Measurements from ENCODE around the gene DCAKD.

The DCAKD gene

DNA sequence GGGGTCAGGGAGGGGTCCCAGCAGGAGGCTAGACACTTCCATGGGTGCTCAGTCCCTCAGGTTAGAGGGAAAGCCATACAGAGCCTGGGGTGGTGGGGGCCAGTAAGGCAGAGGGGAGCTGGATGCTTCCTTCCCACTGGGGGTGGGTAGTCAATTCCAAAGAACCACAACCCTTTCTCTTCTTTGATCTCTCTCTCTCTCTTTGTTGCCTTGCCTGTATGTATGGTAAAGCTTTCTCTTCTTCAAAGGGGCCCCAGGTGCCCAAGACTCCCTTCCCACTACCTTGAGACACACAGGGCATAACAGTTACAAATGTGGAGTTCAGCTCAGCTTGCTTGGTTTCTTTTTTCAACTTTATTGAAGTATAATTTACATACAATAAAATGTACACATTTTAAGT is 52.8 kb downstream of the DCAKD start:
- no peak for DNase-seq

DNA sequence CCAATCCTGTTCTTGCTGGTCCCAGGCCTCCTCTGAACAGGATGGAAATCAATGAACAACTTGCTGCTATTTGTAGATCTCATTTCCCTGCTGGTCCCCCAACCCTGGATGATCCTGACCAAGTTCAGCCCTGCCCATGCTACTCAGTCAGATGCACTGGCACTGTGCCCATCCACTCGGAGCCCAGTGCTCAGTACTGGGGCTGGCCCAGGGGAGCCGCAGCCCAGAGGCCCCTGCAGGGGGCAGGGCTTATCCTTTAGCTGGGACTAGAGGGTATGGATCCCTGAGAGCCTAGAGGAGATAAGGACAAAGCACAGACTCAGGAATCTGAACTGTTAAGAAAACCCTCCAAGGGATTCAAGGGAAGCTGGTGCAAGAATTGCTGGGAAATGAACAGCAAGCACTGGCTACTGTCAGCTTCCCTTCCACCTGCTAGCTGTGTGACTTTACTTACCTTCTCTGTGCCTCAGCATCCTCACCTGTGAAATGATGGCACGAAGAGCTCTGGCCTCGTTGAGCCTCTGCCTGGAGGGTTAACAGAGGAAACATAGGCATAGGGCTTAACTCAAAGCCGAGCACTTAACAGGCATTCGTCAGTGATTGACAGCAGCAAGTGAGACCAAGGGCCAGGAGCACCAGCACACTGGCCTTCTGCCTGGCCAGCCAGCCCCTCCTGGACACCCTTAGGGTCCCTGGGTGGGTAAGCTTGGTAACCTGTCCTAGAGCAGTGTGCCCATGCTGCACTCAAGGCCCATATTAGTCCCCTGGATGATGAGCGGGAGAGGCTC is 53.5 kb downstream of the DCAKD start:
- no peak for DNase-seq

DNA sequence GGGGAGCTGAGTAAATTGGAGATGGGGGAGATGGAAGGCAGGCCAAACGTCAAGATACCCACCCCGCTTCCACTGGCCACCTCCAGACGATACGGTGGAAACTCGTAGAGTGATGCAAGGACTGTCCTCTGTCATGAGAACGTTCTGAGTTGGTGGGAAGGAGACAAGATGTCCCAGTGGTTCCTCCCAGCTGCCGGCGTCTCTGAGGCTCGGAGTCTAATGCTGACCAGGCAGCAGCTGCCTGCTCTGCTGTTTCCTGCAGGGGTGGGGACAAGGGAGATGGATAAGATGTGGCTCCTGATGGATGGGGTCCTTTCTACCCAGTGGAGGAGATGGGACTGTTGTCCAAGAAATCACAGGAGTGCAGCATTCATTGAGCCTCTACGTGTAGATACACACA is 55.1 kb downstream of the DCAKD start:
- DNase-seq = no peak

DNA sequence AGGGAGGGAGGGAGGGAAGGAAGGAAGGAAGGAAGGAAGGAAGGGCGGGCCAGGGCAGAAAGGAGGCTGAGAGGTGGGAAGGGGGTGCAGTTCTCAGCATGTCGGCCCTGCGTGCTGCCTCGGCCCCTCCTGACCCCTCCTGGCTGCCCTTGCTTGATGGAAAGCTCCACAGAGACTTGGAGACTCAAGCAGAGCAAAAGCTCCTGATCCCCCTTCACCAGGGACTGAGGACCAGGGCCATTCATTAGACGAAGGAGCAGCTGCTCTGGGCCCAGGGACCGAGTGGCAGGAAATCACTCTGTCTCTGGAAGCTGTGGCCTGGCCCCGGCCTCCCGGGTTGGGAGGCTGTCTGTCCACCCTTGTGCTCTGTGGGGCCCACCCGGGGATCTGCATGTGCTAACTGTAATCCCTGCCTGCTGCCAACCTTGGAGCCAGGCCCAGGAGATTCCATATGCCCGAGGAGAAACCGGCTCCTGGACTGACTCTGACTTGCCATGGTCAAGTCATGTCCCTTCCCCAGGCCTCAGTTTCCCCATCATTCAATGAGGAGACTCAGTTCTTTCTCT is 55.9 kb downstream of the DCAKD start:
- no peak for DNase-seq

DNA sequence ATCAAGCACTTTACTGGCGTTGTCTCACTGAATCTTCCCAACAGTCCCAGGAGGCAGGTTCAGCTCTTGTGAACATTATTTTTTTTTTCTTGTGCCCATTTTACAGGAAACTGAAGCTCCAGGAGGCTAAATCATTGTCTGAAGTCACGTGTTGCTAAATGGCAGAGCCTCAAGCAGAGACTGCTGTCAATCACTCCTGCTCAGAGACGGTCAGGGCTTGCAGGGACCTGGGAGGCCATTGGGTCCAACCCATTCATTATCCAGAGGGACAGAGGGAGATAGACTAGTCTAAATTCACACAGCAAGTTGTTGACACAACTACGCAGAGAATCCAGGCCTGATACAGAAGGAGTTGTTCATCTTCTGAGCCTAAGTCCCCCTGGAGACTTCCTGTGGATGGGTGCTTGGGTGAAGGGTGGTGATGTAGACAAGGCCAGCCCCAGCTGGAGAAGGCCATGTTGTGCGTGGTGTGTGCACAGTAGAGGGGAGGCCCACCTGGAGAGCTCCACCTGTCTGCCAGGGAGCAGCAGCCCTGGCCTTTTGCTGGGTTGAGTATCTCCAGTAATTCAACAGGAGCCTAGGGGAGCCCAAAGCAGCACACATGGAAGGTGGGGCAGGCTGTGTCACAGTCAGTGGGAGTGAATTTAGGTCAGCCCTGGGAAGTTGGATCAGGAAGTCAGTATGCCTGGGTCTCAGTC is 59.0 kb downstream of the DCAKD start:
- no peak for DNase-seq

DNA sequence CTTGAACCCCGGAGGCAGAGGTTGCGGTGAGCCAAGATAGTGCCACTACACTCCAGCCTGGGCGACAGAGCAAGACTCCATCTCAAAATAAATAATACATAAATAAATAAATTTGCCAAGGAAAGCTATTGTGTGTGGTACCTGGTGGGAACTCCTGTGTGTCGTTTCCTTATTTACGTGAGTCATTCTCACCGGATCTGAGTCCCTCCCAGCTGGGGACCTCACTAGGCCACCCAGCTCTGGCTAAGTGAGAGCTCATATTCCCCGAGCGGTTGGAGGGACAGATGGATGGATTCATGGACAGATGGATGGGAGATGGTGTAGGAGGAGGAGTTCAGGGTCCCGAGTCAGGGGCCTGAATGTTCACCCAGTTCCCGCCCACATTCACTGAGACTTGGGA is 60.4 kb downstream of the DCAKD start:
- DNase-seq = no peak

DNA sequence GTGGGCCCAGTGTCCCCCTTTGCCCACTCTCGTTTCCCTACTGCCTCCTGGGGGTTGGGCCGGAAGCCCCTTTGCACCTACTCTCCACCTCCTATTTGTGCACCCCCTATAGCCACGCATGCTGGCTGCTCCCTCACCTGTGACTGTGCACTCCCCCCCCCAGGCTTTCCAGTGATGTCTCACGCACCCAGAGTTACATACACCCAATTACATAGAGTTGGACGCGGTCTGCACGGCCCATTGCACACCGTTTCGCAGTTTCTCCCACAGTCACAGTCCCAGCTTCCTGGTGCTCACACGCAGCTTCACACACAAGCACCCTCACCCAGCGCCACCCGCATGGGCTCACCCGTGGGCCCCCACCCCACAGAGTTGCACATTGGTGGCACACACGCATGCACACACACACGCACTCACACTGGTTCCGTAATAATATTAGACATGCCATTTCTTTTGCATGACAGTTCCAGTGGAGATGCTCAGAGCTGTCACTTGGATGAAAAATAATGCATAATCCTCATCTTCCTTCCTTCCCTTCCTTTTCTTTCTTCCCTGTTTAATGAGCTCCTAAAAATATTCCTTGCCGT is 61.8 kb downstream of the DCAKD start:
- no peak for DNase-seq

DNA sequence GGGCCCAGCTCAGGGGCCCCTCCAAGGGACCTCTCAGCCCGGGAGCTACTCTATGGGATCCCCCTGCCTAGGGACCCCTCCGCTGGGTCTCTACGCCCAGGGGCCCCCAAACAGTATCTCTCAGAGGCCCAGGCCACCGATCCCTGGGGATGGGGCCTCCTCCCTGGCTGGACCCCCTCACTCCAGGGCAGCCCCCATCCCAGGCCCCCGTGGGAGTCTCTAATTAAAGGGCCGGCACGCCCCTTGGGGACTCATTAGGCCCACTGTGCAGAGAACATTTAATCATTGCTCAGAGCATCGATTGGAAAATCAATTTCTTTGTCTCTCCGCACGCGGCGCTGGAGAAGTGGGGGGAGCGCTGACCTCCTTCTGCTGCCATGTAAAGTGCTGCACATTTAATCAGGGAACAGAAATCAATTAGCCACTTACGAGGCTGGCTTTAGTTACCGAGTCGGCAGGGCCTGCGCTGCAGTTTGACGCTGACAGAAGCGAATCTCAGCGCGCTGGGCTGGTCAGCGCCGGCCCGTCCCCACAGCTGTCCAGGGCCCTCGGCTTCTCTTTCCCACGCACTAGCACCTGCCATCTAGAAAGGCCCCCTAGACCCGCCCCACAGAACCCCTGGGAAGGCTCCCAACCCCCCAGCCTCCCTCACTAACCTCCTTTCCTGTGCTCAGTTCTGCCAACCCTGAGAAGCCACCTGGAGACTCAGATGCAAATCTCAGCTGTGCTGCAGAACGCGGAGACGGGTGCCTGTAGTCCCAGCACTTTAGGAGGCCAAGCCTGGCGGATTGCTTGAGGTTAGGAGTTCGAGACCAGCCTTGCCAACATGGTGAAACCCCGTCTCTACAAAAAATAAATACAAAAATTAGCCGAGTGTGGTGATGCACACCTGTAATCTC is 63.1 kb downstream of the DCAKD start:
- DNase-seq = no peak

DNA sequence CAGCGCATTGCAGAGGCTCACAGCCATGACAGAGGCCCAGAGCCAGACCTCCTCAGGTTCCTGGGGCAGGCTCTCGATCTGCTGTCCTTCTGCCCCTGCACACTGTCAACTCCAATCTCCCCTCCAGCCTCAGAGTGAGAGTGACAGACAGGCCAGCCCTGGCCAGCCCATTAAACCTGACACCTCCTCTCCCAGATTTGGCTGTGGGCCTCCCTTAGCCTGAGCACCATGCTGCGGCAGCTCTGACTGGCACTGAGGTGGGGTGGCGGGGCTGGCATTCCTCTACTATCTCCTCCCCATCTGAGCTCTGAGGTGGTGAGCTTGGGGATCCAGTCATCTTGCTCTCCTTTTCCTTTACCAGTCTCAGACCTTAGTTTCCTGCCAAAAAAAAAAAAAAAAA is 67.9 kb downstream of the DCAKD start:
- DNase-seq = no peak

DNA sequence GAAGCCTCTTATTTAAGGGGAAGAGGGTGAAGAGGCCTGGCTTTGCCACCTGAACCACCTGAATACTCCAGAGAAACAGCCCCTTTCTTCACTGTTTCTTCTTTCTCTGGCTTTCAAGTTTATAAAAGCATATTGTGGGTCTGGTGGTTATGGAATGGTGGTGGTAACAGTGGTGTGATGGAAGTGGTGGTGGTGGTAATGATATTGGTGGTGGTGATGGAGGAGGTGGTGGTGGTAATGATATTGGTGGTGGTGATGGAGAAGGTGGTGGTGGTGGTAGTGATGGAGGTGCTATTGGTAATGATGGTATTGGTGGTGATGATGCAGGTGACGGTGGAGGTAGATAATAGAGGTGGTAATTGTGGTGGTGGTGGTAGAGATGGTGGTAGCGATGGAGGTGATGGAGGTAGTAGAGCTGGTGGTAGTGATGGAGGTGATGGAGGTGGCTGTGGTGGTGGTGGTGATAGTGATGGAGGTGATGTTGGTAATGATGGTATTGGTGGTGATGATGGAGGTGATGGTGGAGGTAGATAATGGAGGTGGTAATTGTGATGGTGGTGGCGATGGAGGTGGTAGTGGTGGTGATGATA is 69.2 kb downstream of the DCAKD start:
- DNase-seq = no peak

DNA sequence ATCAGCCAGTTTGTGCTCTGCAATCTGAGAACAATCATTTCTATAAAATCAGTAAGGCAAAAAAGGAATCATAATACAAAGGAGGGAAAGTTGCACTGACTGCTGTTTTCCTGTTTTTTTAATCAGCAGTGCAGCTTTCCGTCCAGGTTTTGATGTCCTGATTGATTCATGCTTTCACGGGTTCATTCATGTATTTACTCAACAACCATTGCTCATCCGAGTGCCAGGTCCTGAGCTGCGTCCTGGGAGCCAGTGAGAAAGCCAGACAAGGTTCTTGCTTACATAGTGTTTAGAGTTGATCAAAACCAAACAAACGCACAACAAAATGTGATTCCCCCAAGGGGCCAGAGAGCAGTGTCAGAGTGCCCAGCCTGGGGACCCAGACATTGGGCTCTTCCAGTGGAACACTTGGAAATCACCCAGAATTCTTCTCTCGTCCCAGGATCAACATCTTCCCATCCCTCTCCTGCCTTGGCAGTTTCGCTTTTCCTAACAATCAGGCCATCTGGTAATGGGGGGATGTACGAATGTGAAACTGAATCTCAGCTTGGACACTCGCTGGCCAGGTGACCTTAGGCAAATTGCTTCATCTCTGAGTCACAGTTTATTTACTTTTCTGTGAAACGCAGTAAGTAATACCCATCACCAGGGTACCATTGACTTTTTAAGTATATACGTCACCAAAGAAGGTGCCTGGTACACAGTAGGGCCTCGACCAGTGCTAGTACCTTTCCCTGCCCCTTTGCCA is 70.0 kb downstream of the DCAKD start:
- no peak for DNase-seq

DNA sequence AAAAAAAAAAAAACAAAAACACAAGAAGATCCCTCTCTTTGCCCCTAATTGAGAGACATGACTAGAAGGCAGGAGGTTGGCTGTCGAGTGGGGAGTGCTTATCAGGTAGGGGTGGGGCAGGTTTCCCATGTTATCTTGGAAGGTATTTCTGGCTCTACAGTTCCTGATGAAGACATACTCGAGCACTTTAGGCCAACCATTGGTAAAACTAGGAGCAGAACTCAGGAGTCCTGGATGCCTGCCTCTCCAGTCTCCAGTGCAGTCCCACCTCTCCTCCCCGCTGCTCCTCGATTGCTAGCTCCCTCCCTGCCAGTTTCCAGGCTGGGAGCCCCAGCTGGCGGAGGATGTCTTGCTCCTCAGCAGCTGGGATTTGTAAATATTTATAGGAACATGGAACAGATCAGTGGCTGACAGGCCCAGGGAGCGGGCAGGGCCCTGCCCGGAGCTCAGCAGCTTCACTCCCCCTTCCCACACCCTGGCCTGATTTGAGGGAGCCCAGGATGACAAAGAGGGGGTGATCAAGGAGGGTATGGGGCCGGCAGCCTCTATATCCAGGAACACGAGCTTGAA is 71.9 kb downstream of the DCAKD start:
- DNase-seq = no peak

DNA sequence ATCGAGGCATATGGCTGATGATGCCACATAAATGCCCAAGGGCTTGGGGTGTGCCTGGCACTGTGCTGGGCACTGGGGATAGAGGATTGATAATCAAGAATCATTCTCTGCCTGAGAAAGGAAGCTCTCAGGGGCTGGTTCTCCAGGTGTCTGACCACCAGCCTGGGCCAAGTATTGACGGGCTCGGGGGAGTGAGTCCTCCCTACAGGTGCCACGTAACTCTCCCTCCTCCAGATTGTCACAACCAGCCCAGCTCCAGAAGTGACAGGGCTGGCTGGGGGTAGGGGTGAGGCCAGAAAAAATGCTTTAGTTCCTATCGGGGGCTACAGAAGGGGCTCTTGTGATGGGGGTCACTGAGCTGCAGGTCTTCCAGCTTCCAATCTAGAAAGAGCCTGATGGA is 72.6 kb downstream of the DCAKD start:
- DNase-seq = no peak

DNA sequence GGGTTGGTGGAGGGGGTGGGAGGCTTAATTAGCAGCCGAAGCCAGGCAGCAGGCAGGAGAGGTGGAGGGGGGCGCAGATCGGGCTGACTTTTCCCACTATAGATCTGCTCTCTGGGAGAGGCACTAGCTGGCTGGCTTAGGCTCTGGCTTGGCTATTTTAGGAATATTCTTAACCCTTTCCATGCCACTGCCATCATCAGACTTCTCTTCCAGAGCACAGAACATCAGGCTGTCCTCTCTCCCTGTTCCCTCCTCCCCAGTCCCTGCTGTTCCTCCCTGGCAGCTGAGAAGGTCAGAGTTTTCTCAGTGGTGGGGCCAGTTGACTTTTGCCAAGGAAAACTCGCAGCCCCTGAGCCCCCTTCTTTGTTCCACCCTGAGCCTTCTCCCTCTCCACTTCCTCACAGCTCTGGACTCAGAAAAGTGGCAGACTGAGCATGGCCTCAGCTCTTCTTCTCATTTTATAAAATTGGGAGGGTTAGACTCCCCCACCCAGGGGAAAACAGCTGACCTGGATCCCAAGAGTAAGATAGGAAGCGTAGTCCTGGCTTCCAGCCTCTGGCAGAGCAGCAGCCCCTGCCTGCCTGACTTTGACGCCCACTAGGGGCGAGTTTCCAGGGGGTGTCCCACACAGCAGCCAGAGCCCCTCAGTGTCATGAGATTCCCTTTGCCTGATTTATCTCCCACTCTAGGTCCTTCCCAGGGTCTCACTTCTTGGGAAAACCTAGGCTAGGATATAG is 73.5 kb downstream of the DCAKD start:
- DNase-seq = no peak

DNA sequence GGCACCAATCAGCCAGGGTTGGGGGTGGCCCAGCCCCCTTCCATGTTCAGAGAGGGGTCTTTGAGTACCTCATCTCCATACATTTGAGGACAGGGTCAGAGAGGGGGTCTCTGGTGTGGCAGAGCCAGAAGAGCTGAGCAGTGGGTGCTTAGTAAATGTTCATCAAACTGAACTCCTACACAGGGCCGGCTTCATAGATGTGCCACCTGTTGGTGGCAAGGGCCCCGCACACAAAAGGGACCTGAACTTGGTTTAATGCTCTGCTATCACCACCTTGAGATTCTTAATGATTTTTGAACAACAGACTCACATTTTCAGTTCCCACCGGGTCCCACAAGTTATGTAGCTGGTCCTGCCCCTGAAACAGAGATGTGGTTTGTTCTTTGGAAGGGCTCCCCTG is 74.4 kb downstream of the DCAKD start:
- DNase-seq = no peak

DNA sequence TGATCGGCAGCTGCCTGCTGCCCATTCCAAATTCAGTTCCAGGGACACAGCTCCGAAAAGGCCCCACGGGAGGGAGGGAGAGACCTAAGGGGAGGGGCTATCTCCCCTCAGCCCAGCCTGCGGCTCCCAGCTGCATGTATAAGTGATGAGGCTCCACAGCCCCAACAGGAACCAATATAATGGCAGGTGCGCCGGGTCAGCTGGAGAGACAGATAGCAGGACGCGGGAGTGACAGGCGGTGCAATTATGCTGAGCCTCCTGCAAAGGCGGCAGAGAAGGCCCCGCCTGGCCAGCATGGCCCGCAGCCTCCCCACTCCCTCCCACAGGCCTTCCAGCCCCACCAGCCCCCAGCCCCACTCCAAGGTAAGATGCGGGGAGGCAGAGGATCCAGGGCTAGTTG is 75.2 kb downstream of the DCAKD start:
- DNase-seq = no peak

Data from MV-4-11 (cell line).